Subcutaneous preadipocyte (primary cell): ENCODE results near the gene ATP13A4. TPM values are rescaled to one million over a fixed set of nuclear protein-coding genes. Genes with fewer than 3 reads are reported as not detected.

Experiments used
- total RNA-seq: library from RNA; depleted of rRNA; stranded (reverse); fragments of >200 nt; gene quantifications from 2 replicates; pipeline ENCODE4 v1.2.3, GENCODE V29; 2012

Gene ATP13A4, protein sequence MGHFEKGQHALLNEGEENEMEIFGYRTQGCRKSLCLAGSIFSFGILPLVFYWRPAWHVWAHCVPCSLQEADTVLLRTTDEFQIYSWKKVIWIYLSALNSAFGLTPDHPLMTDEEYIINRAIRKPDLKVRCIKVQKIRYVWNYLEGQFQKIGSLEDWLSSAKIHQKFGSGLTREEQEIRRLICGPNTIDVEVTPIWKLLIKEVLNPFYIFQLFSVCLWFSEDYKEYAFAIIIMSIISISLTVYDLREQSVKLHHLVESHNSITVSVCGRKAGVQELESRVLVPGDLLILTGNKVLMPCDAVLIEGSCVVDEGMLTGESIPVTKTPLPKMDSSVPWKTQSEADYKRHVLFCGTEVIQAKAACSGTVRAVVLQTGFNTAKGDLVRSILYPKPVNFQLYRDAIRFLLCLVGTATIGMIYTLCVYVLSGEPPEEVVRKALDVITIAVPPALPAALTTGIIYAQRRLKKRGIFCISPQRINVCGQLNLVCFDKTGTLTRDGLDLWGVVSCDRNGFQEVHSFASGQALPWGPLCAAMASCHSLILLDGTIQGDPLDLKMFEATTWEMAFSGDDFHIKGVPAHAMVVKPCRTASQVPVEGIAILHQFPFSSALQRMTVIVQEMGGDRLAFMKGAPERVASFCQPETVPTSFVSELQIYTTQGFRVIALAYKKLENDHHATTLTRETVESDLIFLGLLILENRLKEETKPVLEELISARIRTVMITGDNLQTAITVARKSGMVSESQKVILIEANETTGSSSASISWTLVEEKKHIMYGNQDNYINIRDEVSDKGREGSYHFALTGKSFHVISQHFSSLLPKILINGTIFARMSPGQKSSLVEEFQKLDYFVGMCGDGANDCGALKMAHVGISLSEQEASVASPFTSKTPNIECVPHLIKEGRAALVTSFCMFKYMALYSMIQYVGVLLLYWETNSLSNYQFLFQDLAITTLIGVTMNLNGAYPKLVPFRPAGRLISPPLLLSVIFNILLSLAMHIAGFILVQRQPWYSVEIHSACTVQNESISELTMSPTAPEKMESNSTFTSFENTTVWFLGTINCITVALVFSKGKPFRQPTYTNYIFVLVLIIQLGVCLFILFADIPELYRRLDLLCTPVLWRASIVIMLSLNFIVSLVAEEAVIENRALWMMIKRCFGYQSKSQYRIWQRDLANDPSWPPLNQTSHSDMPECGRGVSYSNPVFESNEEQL
- under 0.01 and 0.20 TPM in 2 replicates for total RNA-seq

GRCh38 chr3:193554811-193555210 is at the start of gene ATP13A4:
Gene ATP13A4, minus strand, starts transcription at chr3:193554895. Its CDS starts 96 bp downstream, at chr3:193554799.

GRCh38 chr3:193592841-193593667 is 38.4 kb upstream of the ATP13A4 start, which contains the start of gene OPA1:
Gene OPA1, plus strand, starts transcription at chr3:193593208. Its CDS starts 170 bp downstream, at chr3:193593378.

DNA sequence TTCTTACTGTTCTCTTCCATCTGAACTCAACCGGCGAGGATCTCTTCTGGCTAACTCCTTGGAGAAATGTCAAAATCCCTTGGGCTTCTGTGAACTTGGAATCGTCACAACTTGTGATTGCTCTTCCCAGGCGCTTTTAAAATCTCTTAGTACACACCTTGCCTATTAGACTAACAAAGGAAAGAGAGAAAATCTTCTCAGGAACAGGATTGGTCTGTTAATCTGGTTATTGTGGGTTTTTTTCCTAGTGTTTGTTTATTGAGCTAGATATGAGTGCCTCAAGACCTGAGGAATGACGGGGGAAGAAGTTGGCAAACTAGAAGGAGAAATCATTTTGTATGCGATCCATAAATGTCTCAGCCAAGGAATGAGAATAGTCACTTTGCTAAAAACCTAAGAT is 176.0 kb downstream of the ATP13A4 start, which contains the start of gene ATP13A5:
ATP13A5 (minus strand) TSS at position 48 of the 400 bp plus-strand sequence; CDS start at position 20, 28 bp downstream.

Other genes starting within 250 kb of the ATP13A4 start
- gene ATP13A5, start 176.1 kb downstream of the ATP13A4 start, total RNA-seq, result not detected in 2 replicates
- 66.9 and 97.9 TPM in 2 replicates for gene OPA1, start 38.3 kb upstream of the ATP13A4 start, total RNA-seq